K562 (cell line): Measurements from ENCODE around the gene NINL. TPM values are rescaled to one million over a fixed set of nuclear protein-coding genes. Genes with fewer than 3 reads are reported as not detected.

Experiments used
- ATAC-seq: fragments of 200-7000 bp; cut with Tn5 transposase; 3 replicates; pipeline ENCODE4 v1.9.1; 2020; ENCODE audit warnings: moderate library complexity
- BruUV-seq: library from RNA; stranded (reverse); fragments of 400-500 nt; replicated peaks from 2 replicates; lab custom pipeline; 2021; lab: Mats Ljungman, UMichigan
- CTCF ChIA-PET: fragments of 300-600 bp; formaldehyde crosslinking; extraction: SDS; loops from one replicate; lab custom pipeline; 2021; ENCODE audit warnings: low intra/inter-chr PET ratio; lab: Yijun Ruan, JAX
- POLR2A ChIA-PET: fragments of 300-600, 350-650 bp; sonication (Branson Sonifier 250); formaldehyde crosslinking; extraction: SDS; loops from one replicate; lab custom pipeline; 2021; ENCODE audit warnings: antibody characterized with exemption, inconsistent platforms; lab: Yijun Ruan, JAX
- DNase-seq, 4 experiments: peaks; one replicate each; pipeline versions ENCODE4 v3.0.0 to v3.0.0-alpha.2; 2011 to 2018; ENCODE audit warnings: low spot score in 3 of 4, mixed read lengths in 3 of 4; ENCODE audit errors: extremely low read depth in 1 of 4
- FAIRE-seq: peaks from 2 replicates; lab custom pipeline; 2011; peaks lifted over from hg19 to GRCh38; lab: Jason Lieb, UNC
- H2AFZ ChIP-seq: 2 replicates; pipeline ENCODE4 v1.6.0; 2011; ENCODE audit warnings: low read depth, low read length, control low read depth, inconsistent platforms
- H3K27ac ChIP-seq: fragments of 200-600 bp; 3 replicates; pipeline ENCODE4 v1.8.0; 2011; ENCODE audit warnings: low read depth, mild to moderate bottlenecking, control low read depth, inconsistent platforms, low read length, moderate library complexity, mixed read lengths; ENCODE audit errors: extremely low read depth
- H3K27me3 ChIP-seq, 2 experiments: fragments of 300-600 bp in 1 of 2; 2 replicates in 1 of 2; 3 replicates in 1 of 2; pipeline versions ENCODE4 v1.6.0 to v1.8.0; 2011; ENCODE audit warnings: inconsistent platforms in 2 of 2, low read length in 2 of 2, mild to moderate bottlenecking in 1 of 2, mixed read lengths in 1 of 2, moderate library complexity in 1 of 2; ENCODE audit not compliant: control insufficient read depth in 2 of 2, insufficient read depth in 2 of 2
- H3K36me3 ChIP-seq: fragments of 300-600 bp; 3 replicates; pipeline ENCODE4 v1.8.0; 2011; ENCODE audit warnings: mild to moderate bottlenecking, low read length, inconsistent platforms; ENCODE audit not compliant: control insufficient read depth, insufficient read depth
- H3K4me1 ChIP-seq, 2 experiments: fragments of 200-600 bp in 1 of 2; replicated peaks in 1 of 2; 2 replicates in 1 of 2; 3 replicates in 1 of 2; pipeline versions ENCODE4 v1.5.1 to v1.8.0; 2011; ENCODE audit warnings: inconsistent platforms in 2 of 2, low read length in 2 of 2, mild to moderate bottlenecking in 1 of 2, mixed read lengths in 1 of 2, moderate library complexity in 1 of 2; ENCODE audit not compliant: control insufficient read depth in 2 of 2, insufficient read depth in 2 of 2
- H3K4me2 ChIP-seq: 2 replicates; pipeline ENCODE4 v1.6.1; 2011; ENCODE audit warnings: low read length, control low read depth, inconsistent platforms, mixed read lengths; ENCODE audit not compliant: insufficient read depth
- H3K4me3 ChIP-seq: fragments of 200-600 bp; sonication (generic), shearing (Covaris generic); 2 replicates; pipeline ENCODE4 v1.5.1; 2016; ENCODE audit warnings: control low read depth, inconsistent platforms
- H3K79me2 ChIP-seq: fragments of 200-600 bp; 3 replicates; pipeline ENCODE4 v1.8.0; 2011; ENCODE audit warnings: low read length, inconsistent platforms; ENCODE audit not compliant: control insufficient read depth, insufficient read depth
- H3K9ac ChIP-seq, 2 experiments: 2 replicates each; pipeline versions ENCODE4 v1.6.0 to v1.6.1; 2011; ENCODE audit warnings: low read depth in 2 of 2, low read length in 2 of 2, control low read depth in 1 of 2, inconsistent platforms in 1 of 2, mild to moderate bottlenecking in 1 of 2, mixed read lengths in 1 of 2; ENCODE audit not compliant: insufficient read depth in 1 of 2
- H3K9me1 ChIP-seq: one replicate; pipeline ENCODE4 v1.6.0; 2011; ENCODE audit warnings: inconsistent platforms, mild to moderate bottlenecking, low read length, moderate library complexity; ENCODE audit not compliant: control insufficient read depth, insufficient read depth
- H3K9me3 ChIP-seq: replicated peaks from 2 replicates; pipeline ENCODE4 v1.5.1; 2011; ENCODE audit warnings: low read depth, low read length, inconsistent platforms; ENCODE audit not compliant: control insufficient read depth, insufficient read depth
- H4K20me1 ChIP-seq: replicated peaks from 2 replicates; pipeline ENCODE4 v1.6.1; 2011; ENCODE audit warnings: low read length, inconsistent platforms, mixed read lengths; ENCODE audit not compliant: control insufficient read depth, insufficient read depth
- KDM2B ChIP-seq: fragments of 250-450 bp; sonication (Bioruptor Pico); IDR thresholded peaks from 2 replicates; pipeline ENCODE4 v1.8.0; 2021; ENCODE audit warnings: mild to moderate bottlenecking, moderate library complexity
- POLR2G ChIP-seq: fragments of 200-400 bp; formaldehyde crosslinking; IDR thresholded peaks from 2 replicates; pipeline ENCODE4 v1.6.1; 2017; ENCODE audit warnings: low read depth, mild to moderate bottlenecking, antibody characterized with exemption, low read length, moderate library complexity
- PRPF4 ChIP-seq: fragments of 200-400 bp; formaldehyde crosslinking; IDR thresholded peaks from one replicate; pipeline ENCODE4 v1.6.1; 2017; ENCODE audit warnings: low read length, low read depth, mild to moderate bottlenecking; ENCODE audit not compliant: insufficient read depth, poor library complexity, severe bottlenecking
- RCOR1 ChIP-seq, 2 experiments: IDR thresholded peaks; 2 replicates each; pipeline ENCODE4 v1.6.1; 2012; ENCODE audit warnings: low read depth in 2 of 2, low read length in 2 of 2, borderline replicate concordance in 1 of 2, improper control_type of control experiment in 1 of 2
- SRSF3 ChIP-seq: fragments of 200-400 bp; formaldehyde crosslinking; IDR thresholded peaks from 2 replicates; pipeline ENCODE4 v1.6.1; 2016; ENCODE audit warnings: mild to moderate bottlenecking, low read length, moderate library complexity; ENCODE audit not compliant: insufficient read depth
- ZNF23 ChIP-seq: fragments of 250-450 bp; sonication (Bioruptor Pico); IDR thresholded peaks from 2 replicates; pipeline ENCODE4 v1.4.0; 2020; ENCODE audit warnings: mild to moderate bottlenecking
- WGBS: fragments of 100-300 bp; shearing (Covaris generic); methylation state at CpG from one replicate; pipeline ENCODE4 v1.1.6; 2016; ENCODE audit warnings: low coverage, mixed read lengths; ENCODE audit not compliant: insufficient coverage; ENCODE audit errors: missing lambda C conversion rate; 5-methylcytosine and 5-hydroxymethylcytosine counted together
- in situ Hi-C: fragments of 300-500 bp; cut with MboI; formaldehyde crosslinking; loops from 4 replicates; pipeline ENCODE4 v1.15.0; 2018; ENCODE audit warnings: inconsistent platforms, mixed read lengths
- intact Hi-C: fragments of 100-400 bp; cut with micrococcal nuclease; formaldehyde crosslinking; loops from 2 replicates; pipeline ENCODE4 v1.14.2; 2022
- polyA plus RNA-seq, 8 experiments: library from polyadenylated mRNA; depleted of rRNA in 4 of 8; stranded (reverse) in 5 of 8; unstranded in 3 of 8; fragments of >200 nt; fragmentation: Nextera tagmentation in 2 of 8; fragmentation: Illumina TruSeq in 1 of 8; extraction: Ambion mirVana in 2 of 8; extraction: Trizol in 1 of 8; gene quantifications; 2 replicates each; pipeline versions ENCODE4 v1.2.1 to v1.2.3, GENCODE V29; 2011 to 2014; ENCODE audit warnings: inconsistent platforms in 1 of 8, missing spikeins in 1 of 8
- total RNA-seq, 7 experiments: library from RNA; depleted of rRNA in 6 of 7; stranded (reverse); fragments of >200 nt in 6 of 7; fragmentation: Illumina TruSeq in 2 of 7; extraction: Trizol in 2 of 7; gene quantifications; 2 replicates each; pipeline versions ENCODE4 v1.2.1 to v1.2.3, GENCODE V29; 2011 to 2021; ENCODE audit warnings: low replicate concordance in 1 of 7
- TF ChIP-seq, protein P1 (sequence below): sonication (generic); formaldehyde crosslinking; IDR thresholded peaks from 2 replicates; pipeline ENCODE4 v1.8.0; 2022; ENCODE audit warnings: mild to moderate bottlenecking, missing genetic modification reagents, borderline replicate concordance
- TF ChIP-seq, protein P2 (sequence below): fragments of 450-650 bp; IDR thresholded peaks from 2 replicates; pipeline ENCODE4 v1.6.1; 2016; ENCODE audit warnings: antibody characterized with exemption
- TF ChIP-seq, protein P3 (sequence below): fragments of 450-650 bp; IDR thresholded peaks from 2 replicates; pipeline ENCODE4 v1.6.1; 2016; ENCODE audit warnings: missing biosample characterization, missing genetic modification characterization
- TF ChIP-seq, protein P4 (sequence below): sonication (generic); formaldehyde crosslinking; IDR thresholded peaks from 2 replicates; pipeline ENCODE4 v1.8.1; 2023; ENCODE audit warnings: mild to moderate bottlenecking, missing genetic modification reagents
- TF ChIP-seq, protein P5 (sequence below): fragments of 450-650 bp; IDR thresholded peaks from 2 replicates; pipeline ENCODE4 v1.6.1; 2016

Gene NINL
- total and polyA plus RNA-seq, 9 of the 15 experiments (the other 6 are each of a cell fraction or from before 2014, with no cell fraction given) = 0.03 to 0.22 (median 0.05) TPM; not detected in 5

DNA sequence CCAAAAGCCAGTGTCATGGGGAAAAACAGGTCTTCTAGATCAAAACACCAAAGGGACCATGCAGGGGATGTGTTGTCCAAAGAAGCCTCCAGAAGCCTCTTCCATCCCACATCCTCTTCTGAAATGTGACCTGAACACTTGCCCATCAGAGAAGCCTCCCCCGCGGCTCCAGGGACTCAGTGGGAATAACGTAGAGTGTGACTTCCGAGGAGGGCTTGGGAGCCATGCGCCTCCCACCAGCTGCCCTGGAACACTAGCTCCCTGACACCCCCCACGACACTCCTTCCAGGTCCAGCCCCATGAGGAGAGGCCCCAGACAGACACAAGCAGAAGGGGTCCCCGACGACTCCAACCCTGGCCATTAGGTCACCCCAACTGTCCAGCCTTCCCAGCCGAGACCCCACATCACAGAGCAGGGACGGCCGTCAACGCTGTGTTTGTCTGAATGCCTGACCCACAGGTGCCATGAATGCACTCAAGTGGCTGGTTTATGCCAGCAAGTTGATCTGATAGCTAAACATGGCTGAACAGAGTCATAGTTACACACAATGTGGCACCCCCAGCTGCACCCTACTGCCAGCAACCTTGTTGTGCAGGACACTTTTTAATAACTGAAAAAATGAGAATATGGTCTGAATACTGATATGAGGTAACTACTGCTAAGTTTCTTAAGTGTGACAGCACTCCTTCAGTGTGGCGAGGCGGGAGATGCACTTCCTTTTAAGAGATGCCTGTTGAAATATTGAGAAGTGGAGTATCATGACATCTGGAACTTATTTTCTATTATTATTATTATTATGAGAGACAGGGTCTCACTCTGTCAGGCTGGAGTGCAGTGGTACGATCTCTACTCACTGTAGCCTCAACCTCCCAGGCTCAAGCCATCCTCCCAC is 119.8 kb downstream of the NINL start:
- H3K36me3 ChIP-seq = no peaks in the 10 kb centered on the region
- no peaks in the 10 kb centered on the region for H3K9me1 ChIP-seq
- H2AFZ ChIP-seq = no peak overlapping the region
- no TSS peak for BruUV-seq
- ATAC-seq = no peak
- no peak overlapping the region for H3K9ac ChIP-seq
- intact Hi-C loops = no loop called here
- WGBS = 4% methylated on average over 14 of the region's 15 CpGs
- DNase-seq = no peak
- H3K4me2 ChIP-seq = no peak overlapping the region
- no peaks in the 10 kb centered on the region for H3K9me3 ChIP-seq
- H3K79me2 ChIP-seq = no peaks in the 10 kb centered on the region
- FAIRE-seq = no peak
- peaks cover 5 to 34% of the 10 kb centered on the region in 2 experiments; a peak in 4 of 5 replicates for H3K27me3 ChIP-seq
- no peak overlapping the region for H3K4me3 ChIP-seq
- CTCF ChIA-PET = no interaction called here
- no peak overlapping the region for H3K27ac ChIP-seq
- no peaks in the 10 kb centered on the region for H4K20me1 ChIP-seq
- peaks cover 7 to 12% of the 10 kb centered on the region in 2 experiments; a peak in 4 of 5 replicates for H3K4me1 ChIP-seq
- POLR2A ChIA-PET = no interaction called here
- in situ Hi-C loops = no loop called here
- TF ChIP-seq POLR2G = no peak
- no peak for TF ChIP-seq ZNF23 (CRISPR knock-in tag)
- TF ChIP-seq, protein P1, sequence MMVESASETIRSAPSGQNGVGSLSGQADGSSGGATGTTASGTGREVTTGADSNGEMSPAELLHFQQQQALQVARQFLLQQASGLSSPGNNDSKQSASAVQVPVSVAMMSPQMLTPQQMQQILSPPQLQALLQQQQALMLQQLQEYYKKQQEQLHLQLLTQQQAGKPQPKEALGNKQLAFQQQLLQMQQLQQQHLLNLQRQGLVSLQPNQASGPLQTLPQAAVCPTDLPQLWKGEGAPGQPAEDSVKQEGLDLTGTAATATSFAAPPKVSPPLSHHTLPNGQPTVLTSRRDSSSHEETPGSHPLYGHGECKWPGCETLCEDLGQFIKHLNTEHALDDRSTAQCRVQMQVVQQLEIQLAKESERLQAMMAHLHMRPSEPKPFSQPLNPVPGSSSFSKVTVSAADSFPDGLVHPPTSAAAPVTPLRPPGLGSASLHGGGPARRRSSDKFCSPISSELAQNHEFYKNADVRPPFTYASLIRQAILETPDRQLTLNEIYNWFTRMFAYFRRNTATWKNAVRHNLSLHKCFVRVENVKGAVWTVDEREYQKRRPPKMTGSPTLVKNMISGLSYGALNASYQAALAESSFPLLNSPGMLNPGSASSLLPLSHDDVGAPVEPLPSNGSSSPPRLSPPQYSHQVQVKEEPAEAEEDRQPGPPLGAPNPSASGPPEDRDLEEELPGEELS (CRISPR knock-in tag) = no peak
- TF ChIP-seq, protein P2, sequence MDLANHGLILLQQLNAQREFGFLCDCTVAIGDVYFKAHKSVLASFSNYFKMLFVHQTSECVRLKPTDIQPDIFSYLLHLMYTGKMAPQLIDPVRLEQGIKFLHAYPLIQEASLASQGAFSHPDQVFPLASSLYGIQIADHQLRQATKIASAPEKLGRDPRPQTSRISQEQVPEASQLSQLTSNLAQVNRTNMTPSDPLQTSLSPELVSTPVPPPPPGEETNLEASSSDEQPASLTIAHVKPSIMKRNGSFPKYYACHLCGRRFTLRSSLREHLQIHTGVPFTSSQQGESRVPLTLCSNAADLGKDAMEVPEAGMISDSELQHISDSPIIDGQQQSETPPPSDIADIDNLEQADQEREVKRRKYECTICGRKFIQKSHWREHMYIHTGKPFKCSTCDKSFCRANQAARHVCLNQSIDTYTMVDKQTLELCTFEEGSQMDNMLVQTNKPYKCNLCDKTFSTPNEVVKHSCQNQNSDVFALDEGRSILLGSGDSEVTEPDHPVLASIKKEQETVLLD = no peak
- TF ChIP-seq KDM2B (CRISPR knock-in tag) = no peak
- TF ChIP-seq RCOR1 (IDR thresholded peaks at IDR 0.05; ENCODE audit: borderline replicate concordance in 1 of 2, low read depth in 2 of 2, low read length in 2 of 2) = no peak
- TF ChIP-seq, protein P3, sequence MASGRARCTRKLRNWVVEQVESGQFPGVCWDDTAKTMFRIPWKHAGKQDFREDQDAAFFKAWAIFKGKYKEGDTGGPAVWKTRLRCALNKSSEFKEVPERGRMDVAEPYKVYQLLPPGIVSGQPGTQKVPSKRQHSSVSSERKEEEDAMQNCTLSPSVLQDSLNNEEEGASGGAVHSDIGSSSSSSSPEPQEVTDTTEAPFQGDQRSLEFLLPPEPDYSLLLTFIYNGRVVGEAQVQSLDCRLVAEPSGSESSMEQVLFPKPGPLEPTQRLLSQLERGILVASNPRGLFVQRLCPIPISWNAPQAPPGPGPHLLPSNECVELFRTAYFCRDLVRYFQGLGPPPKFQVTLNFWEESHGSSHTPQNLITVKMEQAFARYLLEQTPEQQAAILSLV (tag) = no peak
- TF ChIP-seq, protein P4, sequence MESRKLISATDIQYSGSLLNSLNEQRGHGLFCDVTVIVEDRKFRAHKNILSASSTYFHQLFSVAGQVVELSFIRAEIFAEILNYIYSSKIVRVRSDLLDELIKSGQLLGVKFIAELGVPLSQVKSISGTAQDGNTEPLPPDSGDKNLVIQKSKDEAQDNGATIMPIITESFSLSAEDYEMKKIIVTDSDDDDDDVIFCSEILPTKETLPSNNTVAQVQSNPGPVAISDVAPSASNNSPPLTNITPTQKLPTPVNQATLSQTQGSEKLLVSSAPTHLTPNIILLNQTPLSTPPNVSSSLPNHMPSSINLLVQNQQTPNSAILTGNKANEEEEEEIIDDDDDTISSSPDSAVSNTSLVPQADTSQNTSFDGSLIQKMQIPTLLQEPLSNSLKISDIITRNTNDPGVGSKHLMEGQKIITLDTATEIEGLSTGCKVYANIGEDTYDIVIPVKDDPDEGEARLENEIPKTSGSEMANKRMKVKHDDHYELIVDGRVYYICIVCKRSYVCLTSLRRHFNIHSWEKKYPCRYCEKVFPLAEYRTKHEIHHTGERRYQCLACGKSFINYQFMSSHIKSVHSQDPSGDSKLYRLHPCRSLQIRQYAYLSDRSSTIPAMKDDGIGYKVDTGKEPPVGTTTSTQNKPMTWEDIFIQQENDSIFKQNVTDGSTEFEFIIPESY = no peak
- TF ChIP-seq SRSF3 = no peak
- TF ChIP-seq PRPF4 = no peak
- TF ChIP-seq, protein P5, sequence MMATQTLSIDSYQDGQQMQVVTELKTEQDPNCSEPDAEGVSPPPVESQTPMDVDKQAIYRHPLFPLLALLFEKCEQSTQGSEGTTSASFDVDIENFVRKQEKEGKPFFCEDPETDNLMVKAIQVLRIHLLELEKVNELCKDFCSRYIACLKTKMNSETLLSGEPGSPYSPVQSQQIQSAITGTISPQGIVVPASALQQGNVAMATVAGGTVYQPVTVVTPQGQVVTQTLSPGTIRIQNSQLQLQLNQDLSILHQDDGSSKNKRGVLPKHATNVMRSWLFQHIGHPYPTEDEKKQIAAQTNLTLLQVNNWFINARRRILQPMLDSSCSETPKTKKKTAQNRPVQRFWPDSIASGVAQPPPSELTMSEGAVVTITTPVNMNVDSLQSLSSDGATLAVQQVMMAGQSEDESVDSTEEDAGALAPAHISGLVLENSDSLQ = no peak
